ENCODE results near the gene HIC1. TPM values are rescaled to one million over a fixed set of nuclear protein-coding genes. Genes with fewer than 3 reads are reported as not detected.

Gene HIC1
- total RNA-seq, 1 donor from 2014 or later, result 35.1 TPM

DNA sequence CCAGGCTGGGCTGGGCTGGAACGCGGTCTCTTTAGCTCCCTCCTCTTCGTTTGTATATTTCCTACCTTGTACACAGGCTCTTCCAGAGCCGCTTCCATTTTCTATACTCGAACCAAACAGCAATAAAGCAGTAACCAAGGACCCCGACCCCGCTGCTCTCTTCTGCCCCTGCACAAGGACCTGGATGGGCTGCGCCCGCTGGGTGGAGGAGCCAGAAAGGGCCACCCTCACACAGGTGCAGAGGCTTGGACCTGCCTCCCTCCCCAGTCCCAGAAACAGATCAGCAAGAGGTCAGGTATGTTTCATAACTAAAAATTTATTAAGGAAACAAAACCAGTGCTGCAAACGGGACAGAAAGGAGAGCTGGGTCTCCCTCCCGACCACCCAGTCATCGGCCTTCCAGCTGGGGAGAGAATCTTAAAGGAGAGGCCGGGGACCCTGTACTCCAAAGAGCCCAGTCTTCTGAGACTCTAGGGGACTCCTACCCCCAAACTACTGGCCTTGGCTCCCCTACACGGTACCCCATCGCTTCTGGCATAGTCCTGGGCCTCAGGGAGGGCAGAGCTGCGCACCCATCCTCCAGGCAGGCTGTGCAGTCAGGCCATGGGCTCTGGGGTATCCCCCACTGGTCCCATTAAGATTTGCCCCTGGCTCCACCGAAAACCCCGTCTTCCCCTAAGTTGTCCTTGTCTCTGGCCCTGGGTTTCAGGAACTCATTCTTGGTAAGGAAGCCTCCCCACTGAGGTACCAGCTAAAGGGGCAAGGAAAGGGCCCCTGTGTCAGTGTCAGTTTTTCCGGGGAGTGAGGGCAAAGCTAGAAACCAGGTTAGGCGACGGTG, 4.9 kb downstream of the HIC1 start:
- DNase-seq (ENCODE audit: low read depth, low spot score), result no peak

- no peak for DNase-seq (ENCODE audit: low read depth, low spot score)
Measured at GRCh38 chr17:2060385-2060658, 5.4 kb downstream of the HIC1 start.

- no peak for DNase-seq (ENCODE audit: low read depth, low spot score)
Measured at GRCh38 chr17:2060681-2061440, 6.0 kb downstream of the HIC1 start.

GRCh38 chr17:2061441-2061958, 6.6 kb downstream of the HIC1 start:
- DNase-seq (ENCODE audit: low read depth, low spot score), result no peak

GRCh38 chr17:2062571-2063183, 7.8 kb downstream of the HIC1 start:
- no peak for DNase-seq (ENCODE audit: low read depth, low spot score)

DNA sequence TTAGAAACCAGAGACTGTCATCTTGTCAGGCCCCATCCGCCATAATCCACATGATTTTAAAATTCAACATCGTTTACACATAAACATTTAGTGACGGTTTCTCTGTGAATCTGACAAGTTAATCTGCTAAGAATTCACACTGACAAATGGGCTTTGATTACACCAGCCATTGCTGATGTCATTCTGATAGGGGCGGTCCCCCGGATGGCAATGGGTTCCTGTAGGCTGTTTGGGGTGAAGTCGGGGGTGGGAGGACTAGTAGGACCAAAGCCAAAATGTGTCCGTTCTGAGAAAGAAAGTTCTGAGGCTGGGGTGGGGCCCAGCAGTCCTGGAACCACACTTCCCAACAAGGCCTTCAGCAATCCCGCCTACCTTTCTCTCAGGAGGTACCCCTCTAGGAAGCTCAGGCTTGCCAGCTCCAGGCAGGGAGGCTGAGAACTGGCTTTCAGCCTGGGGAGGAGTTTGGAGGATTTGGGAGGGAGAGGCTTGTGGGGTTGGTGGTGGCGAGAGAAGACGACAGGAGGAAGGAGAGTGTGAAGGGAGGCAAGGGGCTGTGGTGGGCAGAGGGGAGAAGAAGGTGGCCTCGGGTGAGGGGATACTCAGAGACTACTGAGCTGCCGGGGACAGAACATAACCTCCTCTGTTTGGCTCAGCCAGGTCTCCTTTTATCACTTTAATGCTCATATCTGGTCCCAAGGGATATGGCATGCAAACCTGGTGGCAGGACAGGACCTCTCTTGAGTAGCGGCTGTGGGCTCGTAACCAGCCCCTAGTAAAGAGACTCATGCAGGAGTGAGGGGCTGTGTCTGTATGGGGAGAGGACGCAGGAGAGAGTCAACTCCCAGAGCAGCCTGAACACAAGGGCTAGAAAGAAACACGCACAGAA, 8.6 kb downstream of the HIC1 start:
- no peak for DNase-seq (ENCODE audit: low read depth, low spot score)

DNA sequence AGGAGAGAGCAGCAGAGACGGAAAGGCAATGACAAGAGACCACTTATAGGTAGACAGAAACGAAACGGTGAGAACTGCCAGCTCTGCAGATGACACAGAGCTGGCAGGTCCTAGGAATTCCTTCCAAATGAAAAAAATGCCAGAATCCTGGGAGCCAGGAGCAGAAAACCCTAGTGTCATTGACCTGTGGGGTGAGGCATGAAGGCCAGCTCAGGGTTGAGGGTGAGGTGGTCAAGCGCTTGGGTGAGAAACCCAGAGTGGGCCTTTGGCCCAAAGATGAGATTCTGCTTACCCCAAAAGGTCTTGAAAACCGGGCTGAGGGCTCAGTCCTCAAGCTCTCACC, 9.2 kb downstream of the HIC1 start:
- DNase-seq (ENCODE audit: low read depth, low spot score), result no peak

DNA sequence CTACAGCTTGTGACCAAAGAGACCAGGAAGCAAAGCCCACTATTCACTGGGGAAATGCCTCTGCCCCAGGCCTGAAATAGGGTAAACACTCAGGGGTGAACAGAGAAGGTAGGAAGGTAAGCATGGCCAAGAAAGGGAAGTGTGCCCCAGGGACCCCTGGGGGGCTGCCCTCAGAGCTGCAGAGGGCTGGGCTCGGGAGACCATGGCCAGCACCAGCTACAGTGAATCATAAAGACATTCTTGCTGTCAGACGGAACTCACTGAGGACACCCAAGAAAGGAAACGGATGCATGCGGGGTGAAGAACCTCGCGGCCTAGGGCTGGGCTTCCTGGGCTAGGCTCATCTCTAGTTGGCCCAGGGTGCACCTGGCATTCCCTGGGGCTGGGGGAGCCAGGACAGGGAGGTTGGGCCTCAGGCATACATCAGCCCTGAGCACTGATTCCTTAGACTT, 9.6 kb downstream of the HIC1 start:
- DNase-seq (ENCODE audit: low read depth, low spot score), result no peak

- no peak for DNase-seq (ENCODE audit: low read depth, low spot score)
Measured at GRCh38 chr17:2064980-2065785, 10.3 kb downstream of the HIC1 start.

- DNase-seq (ENCODE audit: low read depth, low spot score), result no peak
Measured at GRCh38 chr17:2065949-2066400, 11.1 kb downstream of the HIC1 start.

GRCh38 chr17:2067048-2067561, 12.2 kb downstream of the HIC1 start:
- DNase-seq (ENCODE audit: low read depth, low spot score), result no peak

- DNase-seq (ENCODE audit: low read depth, low spot score), result no peak
Measured at GRCh38 chr17:2067608-2068024, 12.7 kb downstream of the HIC1 start.

GRCh38 chr17:2068031-2068518, 13.2 kb downstream of the HIC1 start:
- DNase-seq (ENCODE audit: low read depth, low spot score), result no peak

GRCh38 chr17:2068519-2069051, 13.7 kb downstream of the HIC1 start:
- DNase-seq (ENCODE audit: low read depth, low spot score), result no peak

DNA sequence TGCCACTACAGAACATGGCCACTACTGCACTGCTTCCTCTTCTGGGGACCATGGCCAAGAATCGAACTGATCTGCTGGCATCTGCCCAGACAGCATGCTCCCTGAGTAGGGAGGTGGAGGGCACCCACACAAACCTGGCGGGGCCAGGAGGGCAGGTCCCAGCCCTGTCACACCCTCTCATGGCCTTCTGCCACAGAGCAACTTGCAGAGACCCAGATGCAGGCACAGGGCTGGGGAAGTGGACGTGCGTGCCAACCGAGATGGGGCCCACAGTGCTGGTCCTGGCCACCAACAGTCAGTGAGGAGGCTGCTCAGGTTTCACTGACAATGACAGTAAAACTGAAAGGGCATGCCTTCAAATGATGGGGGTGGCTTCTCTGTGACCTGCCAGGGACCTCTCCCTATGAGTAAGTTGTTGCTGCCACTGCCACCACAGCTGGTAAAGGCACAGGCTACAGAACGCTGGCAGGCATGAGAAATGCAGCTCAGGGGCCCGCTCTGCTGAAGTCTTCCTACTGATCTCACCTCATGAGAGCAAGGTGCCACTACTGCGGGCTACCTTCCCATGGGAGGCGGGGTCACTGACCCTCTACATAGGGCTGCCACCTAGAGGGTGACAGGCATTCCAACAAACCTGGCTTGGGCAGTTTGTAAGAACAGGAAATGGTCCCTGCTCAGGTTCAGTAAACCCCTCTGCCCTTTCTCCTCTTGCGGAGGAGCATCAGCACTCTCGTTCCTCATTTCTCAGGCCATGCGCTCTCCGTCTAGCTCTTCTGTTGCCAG, 15.5 kb downstream of the HIC1 start:
- DNase-seq (ENCODE audit: low read depth, low spot score), result no peak

- DNase-seq (ENCODE audit: low read depth, low spot score), result no peak
Measured at GRCh38 chr17:2071024-2071385, 16.1 kb downstream of the HIC1 start.

GRCh38 chr17:2071455-2072281, 16.8 kb downstream of the HIC1 start:
- DNase-seq (ENCODE audit: low read depth, low spot score), result no peak

GRCh38 chr17:2074919-2075318, 20.0 kb downstream of the HIC1 start:
- DNase-seq (ENCODE audit: low read depth, low spot score), result no peak

Measured in pulmonary artery endothelial cell (primary cell).